ENCODE results near the gene SUCLA2. TPM values are rescaled to one million over a fixed set of nuclear protein-coding genes. Genes with fewer than 3 reads are reported as not detected.

The SUCLA2 gene
- 10 to 100 TPM; 60.5 to 71.4 TPM for total RNA-seq

- no peak for TF ChIP-seq CTCF (IDR thresholded peaks at IDR 0.05)
- H3K4me3 ChIP-seq: peak within 1 kb of the TSS; percentile 100
- peak within 1 kb of the TSS; percentile 77 for H3K27ac ChIP-seq
- H3K9me3 ChIP-seq: no peaks in the 10 kb centered on the region
- H3K4me1 ChIP-seq: peaks cover 4% of the 10 kb centered on the region
- H3K27me3 ChIP-seq: no peaks in the 10 kb centered on the region
- DNase-seq: peak; percentile 94
- no peaks in the 10 kb centered on the region for H3K36me3 ChIP-seq
- intact Hi-C loops (cut with DNase I): no loop called here
- peak within 1 kb of the TSS; percentile 90 to 98 for H3K9ac ChIP-seq (ENCODE audit: low read depth in 2 of 2, low read length in 2 of 2)
These were observed at the start of gene SUCLA2 for GRCh38 chr13:48001114-48001881. Gene SUCLA2 (minus strand): TSS chr13:48001273. CDS start chr13:48001269, 4 bp downstream.

- no peak for TF ChIP-seq CTCF (IDR thresholded peaks at IDR 0.05)
- Histone ChIP-seq H3K9me3 (no peaks in the 10 kb centered on the region), H3K36me3 (peaks cover 9% of the 10 kb centered on the region), H3K4me1 (no peaks in the 10 kb centered on the region), H3K9ac (ENCODE audit: low read depth in 2 of 2, low read length in 2 of 2) (no peak overlapping the region), H3K27ac (no peak overlapping the region), H3K4me3 (no peak overlapping the region), H3K27me3 (no peaks in the 10 kb centered on the region)
- no peak for DNase-seq
- intact Hi-C loops (cut with DNase I): no loop called here
These were observed 49.5 kb upstream of the SUCLA2 start for GRCh38 chr13:48050550-48050949.

- DNase-seq: no peak
- Histone ChIP-seq H3K4me3 (no peak overlapping the region), H3K4me1 (peaks cover 7% of the 10 kb centered on the region), H3K27ac (peak overlapping the region; percentile 65), H3K36me3 (no peaks in the 10 kb centered on the region), H3K9ac (ENCODE audit: low read depth in 2 of 2, low read length in 2 of 2) (peak overlapping the region in 1 of 2 donors; percentile 28), H3K27me3 (no peaks in the 10 kb centered on the region), H3K9me3 (no peaks in the 10 kb centered on the region)
- no peak for TF ChIP-seq CTCF (IDR thresholded peaks at IDR 0.05)
- intact Hi-C loops (cut with DNase I): no loop called here
These were observed 42.9 kb upstream of the SUCLA2 start for GRCh38 chr13:48043789-48044503.

- Histone ChIP-seq H3K9ac (ENCODE audit: low read depth in 2 of 2, low read length in 2 of 2) (no peak overlapping the region), H3K4me3 (no peak overlapping the region), H3K4me1 (peaks cover 7% of the 10 kb centered on the region), H3K27ac (peak overlapping the region; percentile 65), H3K27me3 (no peaks in the 10 kb centered on the region), H3K9me3 (no peaks in the 10 kb centered on the region), H3K36me3 (no peaks in the 10 kb centered on the region)
- intact Hi-C loops (cut with DNase I): no loop called here
- no peak for TF ChIP-seq CTCF (IDR thresholded peaks at IDR 0.05)
- peak; percentile 46 for DNase-seq
These were observed 41.8 kb upstream of the SUCLA2 start for GRCh38 chr13:48042894-48043293.

- Histone ChIP-seq H3K36me3 (no peaks in the 10 kb centered on the region), H3K27ac (peak overlapping the region; percentile 57), H3K4me3 (no peak overlapping the region), H3K27me3 (no peaks in the 10 kb centered on the region), H3K4me1 (peaks cover 12% of the 10 kb centered on the region), H3K9ac (ENCODE audit: low read depth in 2 of 2, low read length in 2 of 2) (no peak overlapping the region), H3K9me3 (no peaks in the 10 kb centered on the region)
- intact Hi-C loops (cut with DNase I): no loop called here
- no peak for TF ChIP-seq CTCF (IDR thresholded peaks at IDR 0.05)
- DNase-seq: no peak
These were observed 39.8 kb upstream of the SUCLA2 start for GRCh38 chr13:48040896-48041295.

All from colonic mucosa (tissue), 4 donors.